Panc1 (cell line): Measurements from ENCODE around the gene AIF1.

Source experiments
- CTCF ChIP-seq: fragments of 450-650 bp; IDR thresholded peaks from 2 replicates; pipeline ENCODE4 v1.5.1; 2017; ENCODE audit warnings: mild to moderate bottlenecking
- REST ChIP-seq, 2 experiments: IDR thresholded peaks; 2 replicates each; pipeline ENCODE4 v1.6.1; 2011 to 2012; ENCODE audit warnings: low read depth in 2 of 2, control low read depth in 1 of 2, low read length in 1 of 2, mild to moderate bottlenecking in 1 of 2, moderate library complexity in 1 of 2; ENCODE audit not compliant: insufficient read depth in 1 of 2
- SIN3A ChIP-seq: IDR thresholded peaks from 2 replicates; pipeline ENCODE4 v1.6.1; 2012; ENCODE audit warnings: low read depth, mild to moderate bottlenecking, low read length, moderate library complexity, borderline replicate concordance; ENCODE audit not compliant: insufficient read depth

DNA sequence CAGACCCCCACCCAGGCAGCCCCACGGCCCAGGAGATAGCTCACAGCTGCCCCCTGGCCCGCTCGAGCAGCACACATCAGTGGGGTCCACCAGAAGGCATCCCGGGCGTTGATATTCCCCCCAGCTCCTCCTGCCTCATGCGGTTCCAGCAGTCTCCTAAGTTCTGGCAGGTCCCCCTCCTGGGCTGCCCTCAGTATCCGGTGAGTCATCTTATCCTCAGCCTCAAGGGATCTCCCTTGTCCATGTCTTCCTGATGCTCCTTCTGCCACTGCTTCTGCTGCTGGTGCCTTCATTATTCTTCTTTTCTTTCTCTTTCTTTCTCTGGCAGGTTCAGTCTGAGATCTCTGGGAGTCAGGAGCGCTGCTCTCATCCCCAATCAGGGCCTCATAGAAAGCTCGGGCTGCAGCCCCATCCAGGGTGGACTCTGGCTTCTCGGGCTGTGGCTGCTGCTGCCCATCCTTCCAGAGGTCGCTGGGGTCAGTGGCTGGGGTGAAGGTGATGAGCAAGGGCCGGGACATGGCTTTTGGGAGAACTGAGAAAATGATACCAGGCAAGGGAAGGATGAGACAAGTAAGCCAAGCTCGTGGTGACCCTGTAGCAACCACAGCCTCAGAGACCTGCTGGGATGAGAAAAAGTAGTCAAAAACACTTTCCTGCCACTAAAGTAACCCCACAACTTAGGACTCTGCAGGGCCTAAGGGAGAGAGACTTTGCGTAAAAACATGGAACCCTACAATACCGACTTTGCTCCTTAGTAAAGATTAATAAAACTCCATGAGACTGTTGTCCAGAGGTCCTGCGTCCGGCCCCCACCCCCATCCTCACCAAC, 49.1 kb downstream of the AIF1 start:
- TF ChIP-seq REST (IDR thresholded peaks at IDR 0.05; ENCODE audit: insufficient read depth in 1 of 2, low read depth in 2 of 2, low read length in 1 of 2) (no peak), CTCF (no peak), SIN3A (no peak)
